ENCODE results near the gene DLG2.

DNA sequence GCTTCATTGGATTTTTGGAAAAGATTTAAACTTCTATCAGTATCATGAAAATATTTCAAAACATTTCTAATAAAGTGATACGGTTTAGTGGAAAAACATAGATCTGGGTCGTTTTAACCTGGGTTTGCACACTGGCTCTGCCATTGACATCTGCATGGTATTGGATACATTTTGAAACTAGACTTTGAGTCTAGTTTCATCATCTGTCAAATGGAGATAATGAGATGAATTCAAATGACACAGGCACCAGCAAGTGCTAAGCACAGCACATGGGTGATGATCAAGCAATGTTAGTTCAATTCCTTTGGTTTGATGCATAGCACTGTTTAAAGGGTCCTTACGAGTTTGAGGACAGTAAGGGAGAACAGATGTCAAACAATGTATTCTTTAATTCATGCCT, 1522.0 kb downstream of the DLG2 start:
- TF ChIP-seq ETV6 (CRISPR knock-in tag; IDR thresholded peaks at IDR 0.05) = no peak
- TF ChIP-seq CTCF (IDR thresholded peaks at IDR 0.05) = no peak
- TF ChIP-seq FOXK1 (CRISPR knock-in tag; IDR thresholded peaks at IDR 0.05) = no peak
- TF ChIP-seq NFE2L1 (CRISPR knock-in tag; IDR thresholded peaks at IDR 0.05) = no peak
- no peak for TF ChIP-seq KAT7 (CRISPR knock-in tag; IDR thresholded peaks at IDR 0.05; ENCODE audit: borderline replicate concordance)
- TF ChIP-seq ZBTB21 (CRISPR knock-in tag; IDR thresholded peaks at IDR 0.05; ENCODE audit: borderline replicate concordance) = no peak
- no peak for TF ChIP-seq JUN (CRISPR knock-in tag; IDR thresholded peaks at IDR 0.05)
- no peak for TF ChIP-seq ZNF232 (CRISPR knock-in tag; IDR thresholded peaks at IDR 0.05)
- TF ChIP-seq, protein P1, sequence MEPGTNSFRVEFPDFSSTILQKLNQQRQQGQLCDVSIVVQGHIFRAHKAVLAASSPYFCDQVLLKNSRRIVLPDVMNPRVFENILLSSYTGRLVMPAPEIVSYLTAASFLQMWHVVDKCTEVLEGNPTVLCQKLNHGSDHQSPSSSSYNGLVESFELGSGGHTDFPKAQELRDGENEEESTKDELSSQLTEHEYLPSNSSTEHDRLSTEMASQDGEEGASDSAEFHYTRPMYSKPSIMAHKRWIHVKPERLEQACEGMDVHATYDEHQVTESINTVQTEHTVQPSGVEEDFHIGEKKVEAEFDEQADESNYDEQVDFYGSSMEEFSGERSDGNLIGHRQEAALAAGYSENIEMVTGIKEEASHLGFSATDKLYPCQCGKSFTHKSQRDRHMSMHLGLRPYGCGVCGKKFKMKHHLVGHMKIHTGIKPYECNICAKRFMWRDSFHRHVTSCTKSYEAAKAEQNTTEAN (CRISPR knock-in tag; IDR thresholded peaks at IDR 0.05) = no peak
- no peak for TF ChIP-seq CBFB (CRISPR knock-in tag; IDR thresholded peaks at IDR 0.05; ENCODE audit: low read depth)
- no peak for TF ChIP-seq SP1 (CRISPR knock-in tag; conservative IDR thresholded peaks at IDR 0.05)
- TF ChIP-seq, protein P2, sequence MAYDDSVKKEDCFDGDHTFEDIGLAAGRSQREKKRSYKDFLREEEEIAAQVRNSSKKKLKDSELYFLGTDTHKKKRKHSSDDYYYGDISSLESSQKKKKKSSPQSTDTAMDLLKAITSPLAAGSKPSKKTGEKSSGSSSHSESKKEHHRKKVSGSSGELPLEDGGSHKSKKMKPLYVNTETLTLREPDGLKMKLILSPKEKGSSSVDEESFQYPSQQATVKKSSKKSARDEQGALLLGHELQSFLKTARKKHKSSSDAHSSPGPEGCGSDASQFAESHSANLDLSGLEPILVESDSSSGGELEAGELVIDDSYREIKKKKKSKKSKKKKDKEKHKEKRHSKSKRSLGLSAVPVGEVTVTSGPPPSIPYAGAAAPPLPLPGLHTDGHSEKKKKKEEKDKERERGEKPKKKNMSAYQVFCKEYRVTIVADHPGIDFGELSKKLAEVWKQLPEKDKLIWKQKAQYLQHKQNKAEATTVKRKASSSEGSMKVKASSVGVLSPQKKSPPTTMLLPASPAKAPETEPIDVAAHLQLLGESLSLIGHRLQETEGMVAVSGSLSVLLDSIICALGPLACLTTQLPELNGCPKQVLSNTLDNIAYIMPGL (CRISPR knock-in tag; IDR thresholded peaks at IDR 0.05) = no peak
- no peak for TF ChIP-seq FOXP1 (CRISPR knock-in tag; IDR thresholded peaks at IDR 0.05; ENCODE audit: borderline replicate concordance)
- TF ChIP-seq RORB (CRISPR knock-in tag; IDR thresholded peaks at IDR 0.05) = no peak

Measured in WTC11 (cell line).